HG02970 (cell line): ENCODE measurements around the gene SLC52A3.

Source experiments
- ATAC-seq: cut with Tn5 transposase; IDR thresholded peaks from one replicate; pipeline ENCODE4 v1.9.1; 2021; ENCODE audit warnings: mild to moderate bottlenecking, moderate library complexity, moderate number of reproducible peaks; ENCODE audit not compliant: unreplicated experiment, low FRiP score

SLC52A3 gene

GRCh38 chr20:770691-771090 is 2.4 kb upstream of the SLC52A3 start:
- ATAC-seq: no peak

GRCh38 chr20:766906-767305 is 1.4 kb downstream of the SLC52A3 start:
- ATAC-seq: no peak

- ATAC-seq: no peak
Measured at GRCh38 chr20:764255-764654, 4.0 kb downstream of the SLC52A3 start.

- no peak for ATAC-seq
Measured at GRCh38 chr20:761418-762381, 6.6 kb downstream of the SLC52A3 start.

- ATAC-seq: no peak
Measured at GRCh38 chr20:760751-761417, 7.4 kb downstream of the SLC52A3 start.

GRCh38 chr20:757506-757905 is 10.8 kb downstream of the SLC52A3 start:
- no peak for ATAC-seq

GRCh38 chr20:755941-756340 is 12.4 kb downstream of the SLC52A3 start:
- ATAC-seq: no peak

GRCh38 chr20:754904-755303 is 13.4 kb downstream of the SLC52A3 start:
- no peak for ATAC-seq

- no peak for ATAC-seq
Measured at GRCh38 chr20:753897-754635, 14.2 kb downstream of the SLC52A3 start.

GRCh38 chr20:753136-753535 is 15.2 kb downstream of the SLC52A3 start:
- no peak for ATAC-seq

GRCh38 chr20:752291-752690 is 16.0 kb downstream of the SLC52A3 start:
- no peak for ATAC-seq

GRCh38 chr20:751761-752160 is 16.5 kb downstream of the SLC52A3 start:
- ATAC-seq: no peak

- ATAC-seq: no peak
Measured at GRCh38 chr20:750801-751200, 17.5 kb downstream of the SLC52A3 start.

GRCh38 chr20:745683-746301 is 22.5 kb downstream of the SLC52A3 start:
- no peak for ATAC-seq

- ATAC-seq: no peak
Measured at GRCh38 chr20:742156-742555, 26.1 kb downstream of the SLC52A3 start.

- no peak for ATAC-seq
Measured at GRCh38 chr20:741620-742019, 26.7 kb downstream of the SLC52A3 start.

GRCh38 chr20:740162-740561 is 28.1 kb downstream of the SLC52A3 start:
- ATAC-seq: no peak

GRCh38 chr20:739736-740135 is 28.6 kb downstream of the SLC52A3 start:
- no peak for ATAC-seq

GRCh38 chr20:733861-734260 is 34.4 kb downstream of the SLC52A3 start:
- ATAC-seq: no peak

- ATAC-seq: no peak
Measured at GRCh38 chr20:732727-733126, 35.6 kb downstream of the SLC52A3 start.
